ENCODE measurements around the gene PTTG1IP.

DNA sequence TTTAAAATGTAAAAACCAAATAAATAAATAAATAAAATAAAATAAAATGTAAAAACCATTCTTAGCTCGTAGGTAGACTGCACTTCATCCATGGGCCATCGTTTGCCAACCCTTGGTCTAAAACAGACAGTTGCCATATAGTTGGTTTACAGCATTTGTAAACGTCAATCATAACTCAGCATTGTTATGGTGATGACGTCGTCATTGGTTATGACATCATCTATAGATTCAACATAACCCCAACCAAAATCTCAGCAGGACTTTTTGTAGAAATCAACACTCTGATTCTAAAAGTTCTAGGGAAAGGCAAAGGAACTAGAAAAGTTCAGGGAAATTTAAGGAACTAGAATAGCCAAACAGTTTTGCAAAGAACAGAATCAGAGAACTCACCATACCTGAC lies 39.8 kb downstream of the PTTG1IP start:
- TF ChIP-seq CTCF (IDR thresholded peaks at IDR 0.05; ENCODE audit: low read length), result no peak
- no peak for TF ChIP-seq EZH2 (IDR thresholded peaks at IDR 0.05; ENCODE audit: borderline replicate concordance, low read length)

All from OCI-LY1 (cell line).